HEK293T (cell line): ENCODE data around the gene SLC25A14.
"Not testable (repeated sequence)": the region's sequence is repeated elsewhere in the genome, so short reads cannot be mapped to it uniquely, and the experiment has no call there.

ENCODE experiments used
- CTBP1 ChIP-seq: fragments of 450-650 bp; IDR thresholded peaks from 2 replicates; pipeline ENCODE4 v1.6.1; 2016; ENCODE audit warnings: borderline replicate concordance
- ELF4 ChIP-seq: fragments of 450-650 bp; IDR thresholded peaks from 2 replicates; pipeline ENCODE4 v1.6.1; 2017; ENCODE audit warnings: antibody characterized with exemption

- not testable (repeated sequence) for TF ChIP-seq CTBP1, ELF4
Observed at GRCh38 chrX:130352050-130352449, 12.3 kb downstream of the SLC25A14 start.
